GM18520 (cell line): ENCODE measurements around the gene DSE.

Experiments used
- ATAC-seq: cut with Tn5 transposase; IDR thresholded peaks from one replicate; pipeline ENCODE4 v1.9.1; 2021; ENCODE audit not compliant: unreplicated experiment

Gene DSE

GRCh38 chr6:116471531-116471930 is 100.8 kb downstream of the DSE start:
- no peak for ATAC-seq

- no peak for ATAC-seq
These were observed 102.0 kb downstream of the DSE start for GRCh38 chr6:116472706-116473105.

GRCh38 chr6:116475141-116475540 is 104.4 kb downstream of the DSE start:
- ATAC-seq, result no peak

GRCh38 chr6:116476002-116476678 is 105.4 kb downstream of the DSE start:
- peak; percentile 100 for ATAC-seq

GRCh38 chr6:116482780-116483179 is 112.0 kb downstream of the DSE start:
- ATAC-seq, result no peak

- no peak for ATAC-seq
These were observed 112.9 kb downstream of the DSE start for GRCh38 chr6:116483616-116484015.

- ATAC-seq, result no peak
These were observed 114.9 kb downstream of the DSE start for GRCh38 chr6:116485559-116486184.

GRCh38 chr6:116491610-116492330 is 121.0 kb downstream of the DSE start:
- no peak for ATAC-seq

GRCh38 chr6:116492331-116493067 is 121.8 kb downstream of the DSE start:
- ATAC-seq, result no peak
